GM21528 (cell line): ENCODE results near the gene CCNF.
"Not testable (repeated sequence)": the region's sequence is repeated elsewhere in the genome, so short reads cannot be mapped to it uniquely, and the experiment has no call there.

Experiments
- ATAC-seq: cut with Tn5 transposase; IDR thresholded peaks from one replicate; pipeline ENCODE4 v1.9.1; 2021; ENCODE audit warnings: mild to moderate bottlenecking, moderate library complexity; ENCODE audit not compliant: unreplicated experiment, low FRiP score

CCNF gene

GRCh38 chr16:2471016-2471652 lies 41.9 kb downstream of the CCNF start, which contains the start of gene NTN3:
TSS of gene NTN3 (plus strand) at chr16:2471297. CDS start at chr16:2471702, 405 bp downstream.
- no peak for ATAC-seq

- no peak for ATAC-seq
Observed at GRCh38 chr16:2471653-2472487, 42.6 kb downstream of the CCNF start.

- no peak for ATAC-seq
Observed at GRCh38 chr16:2472488-2472864, 43.2 kb downstream of the CCNF start.

GRCh38 chr16:2472885-2473445 lies 43.7 kb downstream of the CCNF start:
- no peak for ATAC-seq

- ATAC-seq = no peak
Observed at GRCh38 chr16:2473446-2473926, 44.2 kb downstream of the CCNF start.

- no peak for ATAC-seq
Observed at GRCh38 chr16:2473999-2474876, 45.0 kb downstream of the CCNF start.

GRCh38 chr16:2474877-2475412 lies 45.7 kb downstream of the CCNF start, which contains the start of gene TBC1D24:
TSS of gene TBC1D24 (plus strand) at chr16:2475127. CDS start at chr16:2496149, 21,022 bp downstream.
- no peak for ATAC-seq

- no peak for ATAC-seq
Observed at GRCh38 chr16:2475413-2476344, 46.4 kb downstream of the CCNF start.

- ATAC-seq = no peak
Observed at GRCh38 chr16:2476345-2476720, 47.1 kb downstream of the CCNF start.

GRCh38 chr16:2476741-2477140 lies 47.5 kb downstream of the CCNF start:
- ATAC-seq = no peak

- no peak for ATAC-seq
Observed at GRCh38 chr16:2477327-2477726, 48.1 kb downstream of the CCNF start.

GRCh38 chr16:2478279-2478678 lies 49.0 kb downstream of the CCNF start:
- ATAC-seq = no peak

- ATAC-seq = not testable (repeated sequence)
Observed at GRCh38 chr16:2479996-2480395, 50.7 kb downstream of the CCNF start.

- ATAC-seq = no peak
Observed at GRCh38 chr16:2480948-2481347, 51.7 kb downstream of the CCNF start.

- no peak for ATAC-seq
Observed at GRCh38 chr16:2481676-2482075, 52.4 kb downstream of the CCNF start.

GRCh38 chr16:2482249-2482648 lies 53.0 kb downstream of the CCNF start:
- no peak for ATAC-seq

- no peak for ATAC-seq
Observed at GRCh38 chr16:2482708-2483534, 53.7 kb downstream of the CCNF start.
